Testis (tissue), 3 donors: ENCODE results near the gene GABARAP. TPM values are rescaled to one million over a fixed set of nuclear protein-coding genes. Genes with fewer than 3 reads are reported as not detected.

Experiments used
- DNase-seq: peaks from one replicate; pipeline ENCODE4 v3.0.0-alpha.2; 2019
- H3K27ac ChIP-seq, 2 donors: fragments of 200-600 bp; sonication (generic); one replicate each; pipeline ENCODE4 v1.5.1; 2019
- H3K27me3 ChIP-seq: fragments of 200-600 bp; sonication (generic); one replicate; pipeline ENCODE4 v1.5.1; 2019
- H3K36me3 ChIP-seq: fragments of 200-600 bp; sonication (generic); one replicate; pipeline ENCODE4 v1.5.1; 2017; ENCODE audit warnings: low read depth; ENCODE audit errors: missing control alignments
- H3K4me1 ChIP-seq: fragments of 200-600 bp; sonication (generic); one replicate; pipeline ENCODE4 v1.5.1; 2019
- H3K4me3 ChIP-seq, 2 donors: fragments of 200-600 bp; sonication (generic); one replicate each; pipeline ENCODE4 v1.5.1; 2017 to 2019
- H3K9me3 ChIP-seq: fragments of 200-600 bp; sonication (generic); one replicate; pipeline ENCODE4 v1.5.1; 2017
- POLR2A ChIP-seq: fragments of 450-650 bp; IDR thresholded peaks from one replicate; pipeline ENCODE4 v1.6.1; 2017; ENCODE audit warnings: antibody characterized with exemption, mild to moderate bottlenecking, moderate library complexity
- WGBS, 2 donors: methylation state at CpG; one replicate each; pipeline ENCODE4 v1.1.5; 2018; 5-methylcytosine and 5-hydroxymethylcytosine counted together
- intact Hi-C: fragments of 100-400 bp; cut with DNase I; formaldehyde crosslinking; loops from one replicate; pipeline ENCODE4 v1.15.1; 2023; ENCODE audit warnings: low total_unique reads
- polyA plus RNA-seq: library from polyadenylated mRNA; stranded (reverse); fragments of 350-450 nt; fragmentation: Illumina TruSeq; extraction: RNeasy Lipid Tissue Mini Kit (QIAGEN cat#74804); gene quantifications from one replicate; pipeline ENCODE4 v1.2.3, GENCODE V29; 2014; ENCODE audit warnings: low read depth, low replicate concordance; ENCODE audit not compliant: insufficient read depth
- total RNA-seq, 2 donors: library from RNA; depleted of rRNA; stranded (reverse); fragments of >200 nt; gene quantifications; one replicate each; pipeline ENCODE4 v1.2.3, GENCODE V29; 2016
- TF ChIP-seq, protein P1 (sequence below), 3 experiments: fragments of 450-650 bp in 2 of 3; fragments of 200-600 bp in 1 of 3; sonication (generic) in 1 of 3; IDR thresholded peaks; one replicate each; pipeline ENCODE4 v1.5.1; 2016 to 2019; ENCODE audit warnings: antibody characterized with exemption in 3 of 3, mild to moderate bottlenecking in 2 of 3, moderate library complexity in 1 of 3

Gene GABARAP
- total and polyA plus RNA-seq, 3 donors from 2014 or later: 521 to 1,171 (median 683) TPM

DNA sequence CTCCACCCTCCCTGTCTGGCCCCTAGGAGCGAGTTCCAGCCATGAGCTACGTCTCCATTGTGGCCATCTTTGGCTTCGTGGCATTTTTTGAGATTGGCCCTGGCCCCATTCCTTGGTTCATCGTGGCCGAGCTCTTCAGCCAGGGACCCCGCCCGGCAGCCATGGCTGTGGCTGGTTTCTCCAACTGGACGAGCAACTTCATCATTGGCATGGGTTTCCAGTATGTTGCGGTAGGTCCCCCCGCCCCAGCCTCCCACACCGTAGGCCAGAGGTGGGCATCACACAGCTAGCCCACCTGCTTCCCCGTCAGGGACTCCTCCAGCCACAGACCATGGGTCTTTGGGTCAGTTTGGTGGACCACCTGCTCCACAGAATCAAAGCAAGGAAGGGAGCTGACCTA is 43.4 kb upstream of the GABARAP start:
- H3K36me3 ChIP-seq: no peaks in the 10 kb centered on the region
- intact Hi-C loops: no loop called here
- WGBS, 2 donors: 87 to 92% methylated on average over 12 of the region's 12 CpGs
- no peaks in the 10 kb centered on the region for H3K9me3 ChIP-seq
- DNase-seq: no peak
- H3K27me3 ChIP-seq: no peaks in the 10 kb centered on the region
- H3K27ac ChIP-seq: no peak overlapping the region
- no peak for TF ChIP-seq POLR2A
- TF ChIP-seq, protein P1, sequence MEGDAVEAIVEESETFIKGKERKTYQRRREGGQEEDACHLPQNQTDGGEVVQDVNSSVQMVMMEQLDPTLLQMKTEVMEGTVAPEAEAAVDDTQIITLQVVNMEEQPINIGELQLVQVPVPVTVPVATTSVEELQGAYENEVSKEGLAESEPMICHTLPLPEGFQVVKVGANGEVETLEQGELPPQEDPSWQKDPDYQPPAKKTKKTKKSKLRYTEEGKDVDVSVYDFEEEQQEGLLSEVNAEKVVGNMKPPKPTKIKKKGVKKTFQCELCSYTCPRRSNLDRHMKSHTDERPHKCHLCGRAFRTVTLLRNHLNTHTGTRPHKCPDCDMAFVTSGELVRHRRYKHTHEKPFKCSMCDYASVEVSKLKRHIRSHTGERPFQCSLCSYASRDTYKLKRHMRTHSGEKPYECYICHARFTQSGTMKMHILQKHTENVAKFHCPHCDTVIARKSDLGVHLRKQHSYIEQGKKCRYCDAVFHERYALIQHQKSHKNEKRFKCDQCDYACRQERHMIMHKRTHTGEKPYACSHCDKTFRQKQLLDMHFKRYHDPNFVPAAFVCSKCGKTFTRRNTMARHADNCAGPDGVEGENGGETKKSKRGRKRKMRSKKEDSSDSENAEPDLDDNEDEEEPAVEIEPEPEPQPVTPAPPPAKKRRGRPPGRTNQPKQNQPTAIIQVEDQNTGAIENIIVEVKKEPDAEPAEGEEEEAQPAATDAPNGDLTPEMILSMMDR (IDR thresholded peaks at IDR 0.05): no peak
- peaks cover 11% of the 10 kb centered on the region for H3K4me1 ChIP-seq
- H3K4me3 ChIP-seq: no peak overlapping the region

DNA sequence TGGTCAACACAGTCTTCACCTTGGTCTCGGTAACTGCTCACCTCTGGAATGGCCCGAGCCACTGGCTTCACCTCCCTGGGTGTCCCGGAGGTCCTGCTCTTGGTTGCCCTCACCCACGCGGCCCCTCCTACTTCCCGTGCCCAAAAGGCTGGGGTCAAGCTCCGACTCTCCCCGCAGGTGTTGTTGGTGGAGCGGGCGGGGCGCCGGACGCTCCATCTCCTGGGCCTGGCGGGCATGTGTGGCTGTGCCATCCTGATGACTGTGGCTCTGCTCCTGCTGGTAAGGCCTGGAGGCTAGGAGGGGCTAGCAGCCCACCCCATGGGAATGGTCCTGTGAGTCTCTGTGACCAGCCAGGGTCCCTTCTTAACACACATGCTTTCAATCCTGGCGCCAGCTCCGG is 42.7 kb upstream of the GABARAP start:
- 94 to 98% methylated on average over 4 to 16 of the region's 16 CpGs for WGBS, 2 donors
- Histone ChIP-seq H3K4me3 (no peak overlapping the region), H3K4me1 (peaks cover 12% of the 10 kb centered on the region), H3K27me3 (no peaks in the 10 kb centered on the region), H3K36me3 (no peaks in the 10 kb centered on the region), H3K27ac (no peak overlapping the region), H3K9me3 (no peaks in the 10 kb centered on the region)
- no peak for DNase-seq
- intact Hi-C loops: no loop called here
- TF ChIP-seq, protein P1 (IDR thresholded peaks at IDR 0.05): no peak
- no peak for TF ChIP-seq POLR2A

DNA sequence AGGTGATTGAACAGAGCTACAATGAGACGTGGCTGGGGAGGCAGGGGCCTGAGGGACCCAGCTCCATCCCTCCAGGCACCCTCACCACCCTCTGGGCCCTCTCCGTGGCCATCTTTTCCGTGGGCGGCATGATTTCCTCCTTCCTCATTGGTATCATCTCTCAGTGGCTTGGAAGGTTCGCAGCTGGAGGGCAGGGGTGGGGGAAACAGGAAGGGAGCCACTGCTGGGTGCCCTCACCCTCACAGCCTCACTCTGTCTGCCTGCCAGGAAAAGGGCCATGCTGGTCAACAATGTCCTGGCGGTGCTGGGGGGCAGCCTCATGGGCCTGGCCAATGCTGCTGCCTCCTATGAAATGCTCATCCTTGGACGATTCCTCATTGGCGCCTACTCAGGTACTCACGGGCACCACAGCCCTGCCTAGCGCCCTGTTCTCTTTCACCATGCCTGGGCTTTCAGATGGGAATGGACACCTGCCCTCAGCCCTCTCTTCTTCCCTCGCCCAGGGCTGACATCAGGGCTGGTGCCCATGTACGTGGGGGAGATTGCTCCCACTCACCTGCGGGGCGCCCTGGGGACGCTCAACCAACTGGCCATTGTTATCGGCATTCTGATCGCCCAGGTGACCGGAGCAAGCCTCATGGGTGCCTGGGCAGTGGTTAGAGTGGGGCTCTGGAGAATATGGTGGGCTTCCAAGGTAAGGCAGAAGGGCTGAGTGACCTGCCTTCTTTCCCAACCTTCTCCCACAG is 41.4 kb upstream of the GABARAP start:
- Histone ChIP-seq H3K4me3 (no peak overlapping the region), H3K27ac (no peak overlapping the region), H3K9me3 (no peaks in the 10 kb centered on the region), H3K4me1 (peaks cover 12% of the 10 kb centered on the region), H3K36me3 (no peaks in the 10 kb centered on the region), H3K27me3 (no peaks in the 10 kb centered on the region)
- WGBS, 2 donors: 90 to 93% methylated on average over 15 to 18 of the region's 18 CpGs
- no peak for DNase-seq
- intact Hi-C loops: no loop called here
- TF ChIP-seq, protein P1 (IDR thresholded peaks at IDR 0.05): no peak
- TF ChIP-seq POLR2A: no peak

DNA sequence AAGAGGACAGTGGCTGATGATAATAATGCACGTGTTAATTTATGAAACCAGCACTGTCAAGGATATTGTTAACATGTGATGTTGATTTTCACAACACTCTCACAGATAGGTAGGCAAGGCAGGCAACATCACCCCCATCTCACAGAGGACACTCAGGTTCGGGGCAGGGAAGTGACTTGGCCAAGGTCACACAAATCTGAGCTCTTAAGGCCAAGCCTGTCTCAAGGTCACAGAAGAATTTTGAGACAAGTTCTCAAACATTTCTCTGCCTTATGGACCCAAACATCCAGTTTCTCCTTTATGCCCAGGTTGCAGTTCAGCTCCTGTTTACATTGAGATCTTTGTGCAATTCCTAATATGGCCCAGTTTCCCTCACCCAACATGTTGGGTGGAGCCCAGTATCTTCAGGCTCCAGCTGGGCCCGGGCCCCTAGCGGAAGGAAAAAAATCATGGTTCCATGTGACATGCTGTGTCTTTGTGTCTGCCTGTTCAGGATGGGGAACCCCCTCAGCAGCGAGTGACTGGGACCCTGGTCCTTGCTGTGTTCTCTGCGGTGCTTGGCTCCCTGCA is 40.6 kb upstream of the GABARAP start:
- H3K4me1 ChIP-seq: peaks cover 12% of the 10 kb centered on the region
- no peaks in the 10 kb centered on the region for H3K27me3 ChIP-seq
- H3K9me3 ChIP-seq: no peaks in the 10 kb centered on the region
- H3K4me3 ChIP-seq: no peak overlapping the region
- intact Hi-C loops: no loop called here
- no peaks in the 10 kb centered on the region for H3K36me3 ChIP-seq
- peak overlapping the region in 1 of 2 donors; percentile 82 for H3K27ac ChIP-seq
- TF ChIP-seq, protein P1 (IDR thresholded peaks at IDR 0.05): no peak
- TF ChIP-seq POLR2A: no peak
- DNase-seq: no peak
- WGBS, 2 donors: 58 to 60% methylated on average over 6 of the region's 6 CpGs
